Motor neuron (in vitro differentiated cells): ENCODE results near the gene SLC9A3. TPM values are rescaled to one million over a fixed set of nuclear protein-coding genes. Genes with fewer than 3 reads are reported as not detected.
A peak's percentile ranks its signal among the peaks of the same experiment; 100 is the strongest.
"Not testable (repeated sequence)": the region's sequence is repeated elsewhere in the genome, so short reads cannot be mapped to it uniquely, and the experiment has no call there.

Experiments
- ATAC-seq, 8 experiments: fragments of 200-7000 bp; cut with Tn5 transposase; replicated peaks in 6 of 8; 2 replicates each; pipeline ENCODE4 v1.8.0; 2021; ENCODE audit warnings: mild to moderate bottlenecking in 8 of 8, moderate library complexity in 8 of 8
- H3K27ac ChIP-seq, 2 donors: fragments of 250-450 bp; sonication (Bioruptor Pico); 2 replicates each; pipeline ENCODE4 v1.9.0; 2021; ENCODE audit warnings: antibody characterized with exemption in 2 of 2, mild to moderate bottlenecking in 2 of 2, moderate library complexity in 1 of 2
- H3K4me1 ChIP-seq, 2 donors: fragments of 250-450 bp; sonication (Bioruptor Pico); replicated peaks in 1 of 2; 2 replicates each; pipeline ENCODE4 v1.6.1; 2021; ENCODE audit warnings: antibody characterized with exemption in 2 of 2, mild to moderate bottlenecking in 2 of 2, moderate library complexity in 1 of 2
- H3K4me3 ChIP-seq, 5 donors: fragments of 250-450 bp; sonication (Bioruptor Pico); 2 replicates each; pipeline ENCODE4 v1.9.0; 2021; ENCODE audit warnings: antibody characterized with exemption in 5 of 5, mild to moderate bottlenecking in 5 of 5, moderate library complexity in 4 of 5
- WGBS, 10 experiments: fragments of 450-650 bp; shearing (Covaris generic); methylation state at CpG; one replicate each; pipeline ENCODE4 v1.0.0; 2022; 5-methylcytosine and 5-hydroxymethylcytosine counted together
- in situ Hi-C, 9 experiments: fragments of 400-800 bp; cut with MboI; loops; one replicate each; pipeline ENCODE4 v1.15.0; 2021; ENCODE audit warnings: low sequenced_read_pairs in 9 of 9, low pct_unique_long_range_greater_than_20kb in 2 of 9; ENCODE audit not compliant: unreplicated experiment in 9 of 9
- total RNA-seq, 8 experiments: library from RNA; unstranded; fragments of 300-600 nt; gene quantifications; 2 replicates each; pipeline versions ENCODE4 v1.2.3 to v1.2.4, GENCODE V29; 2022

SLC9A3 gene
- total RNA-seq, 8 experiments from 2014 or later: 0.97 to 92.5 (median 1.6) TPM

DNA sequence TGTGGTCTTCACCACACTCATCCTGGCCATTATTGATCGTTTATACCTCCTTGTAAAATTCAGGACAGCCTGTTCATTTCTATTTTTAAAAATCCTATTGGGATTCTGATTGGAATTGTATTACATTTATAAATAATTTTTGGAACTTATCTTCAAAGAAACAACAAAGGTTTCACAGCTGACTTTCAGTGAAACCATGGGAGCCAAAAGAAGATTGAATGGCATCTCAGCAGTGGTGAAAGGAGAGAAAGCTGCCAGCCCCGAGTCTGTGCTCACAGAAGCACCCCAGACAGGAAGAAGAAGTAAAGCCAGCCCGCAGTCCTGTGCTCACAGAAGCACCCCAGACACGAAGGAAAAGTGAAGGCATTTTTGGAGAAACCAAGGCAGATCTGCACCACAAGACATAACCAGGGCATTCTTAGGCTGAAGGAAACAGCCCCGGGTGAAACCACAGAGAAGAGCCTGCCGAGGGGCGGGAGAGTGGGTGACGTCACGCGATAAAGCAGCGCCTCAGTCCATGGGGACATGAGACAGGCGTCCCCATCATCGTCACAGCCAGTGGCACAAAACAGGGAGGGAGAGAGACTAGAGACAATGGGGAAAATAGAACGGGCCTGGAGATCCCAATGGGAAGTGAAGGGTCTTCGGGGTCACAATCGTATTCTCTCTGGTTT, 42.5 kb upstream of the SLC9A3 start:
- ATAC-seq: no peak
- no peak overlapping the region for H3K4me3 ChIP-seq
- 47 to 94% (median 78%) methylated on average over 1 to 11 of the region's 16 CpGs for WGBS, 10 experiments
- H3K4me1 ChIP-seq: no peaks in the 10 kb centered on the region
- in situ Hi-C loops: no loop called here
- H3K27ac ChIP-seq: no peak overlapping the region

DNA sequence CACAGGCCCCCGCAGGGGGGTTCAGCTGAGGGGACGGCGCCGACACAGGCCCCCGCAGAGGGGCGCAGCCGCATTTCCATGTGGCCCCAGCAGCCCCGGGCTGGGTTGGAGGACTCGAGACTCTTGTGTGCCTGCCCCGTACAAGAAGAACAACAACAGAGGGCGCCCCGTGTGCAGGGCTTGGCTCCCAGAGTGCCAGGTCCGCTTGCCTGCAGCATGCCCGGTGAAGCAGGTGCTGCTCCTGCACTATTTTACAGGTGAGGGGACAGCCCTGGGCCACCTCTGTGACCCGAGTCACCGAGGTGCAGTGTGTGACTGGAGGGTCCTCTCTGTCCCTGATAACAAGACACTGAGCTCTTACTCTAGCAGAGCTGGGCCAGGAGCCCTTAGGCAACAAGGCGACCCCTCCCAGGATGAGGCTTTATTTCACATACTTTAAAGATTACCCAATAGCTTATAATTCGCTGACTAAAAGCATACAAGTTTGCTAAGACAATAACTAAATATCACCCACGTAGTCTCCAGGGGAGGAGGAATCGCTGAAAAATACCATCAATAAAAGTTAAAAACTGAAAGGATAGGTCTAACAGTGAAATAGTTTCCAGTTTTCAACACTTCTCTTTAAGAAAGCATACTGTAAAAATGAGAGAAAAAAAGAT, 41.7 kb upstream of the SLC9A3 start:
- no peak overlapping the region for H3K4me3 ChIP-seq
- 19 to 100% (median 58%) methylated on average over 1 to 6 of the region's 20 CpGs; no CpG with 5 or more reads in 1 of the 10 experiments for WGBS, 10 experiments
- H3K4me1 ChIP-seq: no peaks in the 10 kb centered on the region
- peak in 3 of 8 experiments; percentile 28 to 67 (median 31) for ATAC-seq
- in situ Hi-C loops: no loop called here
- no peak overlapping the region for H3K27ac ChIP-seq

DNA sequence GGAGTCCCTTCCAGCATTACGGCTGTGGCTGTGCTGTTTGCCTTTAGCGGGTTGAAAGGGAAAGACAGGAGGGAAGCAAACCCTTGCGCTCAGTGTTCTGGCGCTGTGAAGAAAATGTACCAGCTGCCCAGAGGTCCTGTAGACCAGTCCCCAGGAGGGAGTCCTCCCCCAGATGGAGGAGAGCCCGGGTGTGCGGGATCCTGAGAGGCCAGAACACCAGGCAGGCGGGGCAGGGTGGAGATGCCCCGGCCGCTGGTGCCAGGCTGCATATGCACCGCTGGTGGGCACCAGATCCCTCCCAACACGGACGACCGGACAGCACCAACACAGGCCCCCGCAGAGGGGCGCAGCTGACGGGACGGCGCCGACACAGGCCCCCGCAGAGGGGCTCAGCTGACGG, 37.2 kb upstream of the SLC9A3 start:
- Histone ChIP-seq H3K4me3 (no peak overlapping the region), H3K4me1 (no peaks in the 10 kb centered on the region), H3K27ac (no peak overlapping the region)
- ATAC-seq: no peak
- 50 to 100% (median 70%) methylated on average over 1 to 5 of the region's 21 CpGs; no CpG with 5 or more reads in 5 of the 10 experiments for WGBS, 10 experiments
- in situ Hi-C loops: no loop called here

DNA sequence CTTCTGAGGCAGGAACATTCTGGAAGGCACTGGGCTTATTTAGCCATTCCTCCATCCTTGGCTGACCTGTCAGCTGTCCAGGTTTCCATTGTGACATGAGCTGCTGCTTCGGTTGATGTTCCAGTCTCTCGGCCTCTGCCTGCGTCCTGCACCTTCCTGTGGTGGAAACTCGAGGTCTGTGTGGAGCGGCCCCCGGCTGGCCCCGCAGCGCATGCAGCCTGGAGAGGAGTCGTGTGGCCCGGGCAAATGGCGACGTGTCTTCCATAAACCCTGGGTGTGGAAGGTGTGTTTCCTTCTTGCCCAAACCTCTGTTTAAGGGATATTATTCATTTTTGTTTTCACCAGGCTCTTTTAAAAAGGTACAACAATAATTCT, 36.5 kb upstream of the SLC9A3 start:
- H3K27ac ChIP-seq: no peak overlapping the region
- in situ Hi-C loops: no loop called here
- WGBS, 10 experiments: 60 to 90% (median 74%) methylated on average over 2 to 10 of the region's 12 CpGs; no CpG with 5 or more reads in 3 of the 10 experiments
- no peak for ATAC-seq
- no peaks in the 10 kb centered on the region for H3K4me1 ChIP-seq
- H3K4me3 ChIP-seq: no peak overlapping the region

DNA sequence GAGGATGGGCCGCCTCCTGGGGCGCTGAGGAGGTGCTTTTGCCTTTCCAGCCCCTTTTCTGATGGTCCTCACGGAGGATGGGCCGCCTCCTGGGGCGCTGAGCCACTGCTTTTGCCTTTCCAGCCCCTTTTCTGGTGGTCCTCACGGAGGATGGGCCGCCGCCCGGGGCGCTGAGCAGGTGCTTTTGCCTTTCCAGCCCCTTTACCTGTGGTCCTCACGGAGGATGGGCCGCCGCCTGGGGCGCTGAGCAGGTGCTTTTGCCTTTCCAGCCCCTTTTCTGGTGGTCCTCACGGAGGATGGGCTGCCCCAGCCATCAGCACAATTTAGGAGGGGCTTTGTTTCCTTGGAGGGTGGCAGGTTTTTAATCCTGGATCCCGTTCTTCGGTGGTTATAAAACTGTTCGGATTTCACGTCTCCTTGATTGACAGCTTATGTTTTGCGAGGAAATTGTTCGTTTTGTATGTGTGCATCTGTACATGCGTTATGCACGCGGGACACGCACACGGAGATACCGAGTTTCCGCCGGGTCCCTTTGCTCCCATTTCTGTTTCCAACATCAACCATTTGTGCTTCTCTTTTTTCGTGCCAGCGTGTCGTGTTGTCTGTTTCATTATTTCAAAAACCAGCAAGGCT, 34.7 kb upstream of the SLC9A3 start:
- WGBS, 10 experiments: 46 to 87% (median 81%) methylated on average over 3 to 19 of the region's 32 CpGs; no CpG with 5 or more reads in 2 of the 10 experiments
- H3K4me1 ChIP-seq: no peaks in the 10 kb centered on the region
- in situ Hi-C loops: no loop called here

DNA sequence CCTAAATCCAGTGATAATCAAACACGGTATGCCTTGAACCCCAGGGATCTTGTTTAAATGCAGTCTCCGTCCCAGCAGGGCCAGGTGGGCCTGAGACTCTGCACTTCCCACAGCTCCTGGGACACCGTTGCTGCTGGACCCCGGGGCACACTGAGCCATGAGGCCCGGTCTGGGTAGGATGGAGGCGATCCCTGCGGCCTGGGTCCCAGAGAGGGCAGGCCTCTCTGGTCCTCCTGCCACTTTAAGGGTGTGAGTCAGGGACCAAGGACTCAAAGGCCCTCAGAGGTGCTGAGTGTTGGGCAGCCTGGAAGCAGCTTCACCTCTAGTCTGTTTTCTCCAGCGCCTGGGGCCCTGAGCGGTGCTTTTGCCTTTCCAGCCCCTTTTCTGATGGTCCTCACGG, 34.1 kb upstream of the SLC9A3 start:
- Histone ChIP-seq H3K4me1 (no peaks in the 10 kb centered on the region), H3K27ac (no peak overlapping the region), H3K4me3 (no peak overlapping the region)
- in situ Hi-C loops: no loop called here
- ATAC-seq: no peak
- WGBS, 10 experiments: 70 to 100% (median 72%) methylated on average over 1 to 7 of the region's 10 CpGs; no CpG with 5 or more reads in 7 of the 10 experiments

More for the DNA sequence above, 34.7 kb upstream of the SLC9A3 start:
- no peak overlapping the region for H3K27ac ChIP-seq
- no peak overlapping the region for H3K4me3 ChIP-seq
- no peak for ATAC-seq

DNA sequence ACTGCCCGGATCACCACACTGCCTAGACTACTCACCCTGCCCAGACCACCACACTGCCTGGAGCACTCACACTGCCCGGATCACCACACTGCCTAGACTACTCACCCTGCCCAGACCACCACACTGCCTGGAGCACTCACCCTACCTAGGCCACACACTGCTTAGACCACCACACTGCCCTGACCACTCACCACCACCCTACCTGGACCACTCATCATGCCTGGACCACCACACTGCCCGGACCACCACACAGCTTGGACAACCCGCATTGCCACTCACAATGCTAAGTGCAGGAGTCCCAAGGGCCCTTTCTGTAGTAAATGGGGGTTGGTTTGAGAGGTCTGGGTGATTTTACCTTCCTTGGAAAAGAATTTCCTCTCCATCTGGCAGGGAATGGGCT, 33.7 kb upstream of the SLC9A3 start:
- H3K4me3 ChIP-seq, H3K27ac ChIP-seq, H3K4me1 ChIP-seq, in situ Hi-C loops, ATAC-seq: not testable (repeated sequence)
- WGBS, 10 experiments: 65% methylated on average over 2 of the region's 4 CpGs; no CpG with 5 or more reads in 9 of the 10 experiments

DNA sequence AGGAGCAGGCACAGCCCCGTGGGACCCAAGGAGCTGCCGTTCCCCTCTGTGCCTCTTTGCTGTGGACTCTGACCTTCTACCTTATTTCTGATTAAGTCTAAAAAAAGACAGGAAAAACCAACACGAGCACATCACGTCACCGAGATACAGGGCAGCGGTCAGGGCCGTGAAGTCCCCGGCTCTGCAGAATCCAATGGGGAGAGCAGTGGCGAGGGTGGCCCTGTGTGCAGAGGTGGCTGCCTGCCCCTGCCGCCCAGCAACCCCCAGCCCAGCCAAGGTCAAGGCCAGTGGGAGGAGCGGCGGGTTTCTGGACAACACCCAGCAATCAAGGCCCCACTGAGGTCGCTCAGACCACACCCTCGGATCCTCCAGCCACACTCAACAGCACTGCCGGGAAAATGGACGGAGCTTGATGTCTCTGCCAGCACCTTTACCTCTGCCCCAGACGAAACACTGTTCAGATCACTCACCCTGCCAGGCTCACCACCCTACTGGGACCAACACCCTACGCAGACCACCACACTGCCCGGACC, 32.7 kb upstream of the SLC9A3 start:
- 50 to 83% (median 79%) methylated on average over 2 to 6 of the region's 19 CpGs; no CpG with 5 or more reads in 7 of the 10 experiments for WGBS, 10 experiments
- Histone ChIP-seq H3K4me3 (no peak overlapping the region), H3K27ac (no peak overlapping the region), H3K4me1 (no peaks in the 10 kb centered on the region)
- ATAC-seq: no peak
- in situ Hi-C loops: no loop called here

DNA sequence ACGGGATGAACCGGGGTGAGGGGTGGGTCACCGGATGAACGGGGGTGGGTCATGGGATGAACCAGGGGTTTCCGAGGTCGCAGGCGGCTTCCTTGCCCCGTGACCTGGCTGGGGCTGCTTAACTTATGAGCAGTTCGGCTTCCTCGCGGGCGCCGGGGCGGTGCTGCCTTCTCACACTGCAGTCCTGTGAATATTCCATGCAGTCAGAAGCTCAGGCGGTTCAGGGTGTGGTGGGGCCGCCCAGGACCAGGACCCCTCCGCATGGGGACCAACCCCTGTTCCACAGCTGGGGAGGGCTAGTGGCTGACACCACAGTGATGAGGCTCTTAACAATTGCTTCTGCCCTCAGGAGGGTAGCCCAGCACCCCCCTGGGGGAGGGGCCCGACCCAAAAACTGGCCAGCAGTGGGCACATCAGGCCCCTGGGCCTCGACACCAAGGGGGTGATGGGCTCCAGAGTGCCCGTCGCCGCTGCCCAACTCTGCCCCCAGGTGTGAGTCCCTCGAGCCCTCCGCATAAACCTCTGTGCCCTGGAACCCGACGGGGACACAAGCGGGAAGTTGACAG, 30.9 kb upstream of the SLC9A3 start:
- WGBS, 10 experiments: 59 to 93% (median 73%) methylated on average over 3 to 5 of the region's 27 CpGs; no CpG with 5 or more reads in 7 of the 10 experiments
- Histone ChIP-seq H3K4me3 (no peak overlapping the region), H3K4me1 (no peaks in the 10 kb centered on the region), H3K27ac (no peak overlapping the region)
- peak in 5 of 8 experiments; percentile 45 to 98 (median 60) for ATAC-seq
- in situ Hi-C loops: no loop called here

DNA sequence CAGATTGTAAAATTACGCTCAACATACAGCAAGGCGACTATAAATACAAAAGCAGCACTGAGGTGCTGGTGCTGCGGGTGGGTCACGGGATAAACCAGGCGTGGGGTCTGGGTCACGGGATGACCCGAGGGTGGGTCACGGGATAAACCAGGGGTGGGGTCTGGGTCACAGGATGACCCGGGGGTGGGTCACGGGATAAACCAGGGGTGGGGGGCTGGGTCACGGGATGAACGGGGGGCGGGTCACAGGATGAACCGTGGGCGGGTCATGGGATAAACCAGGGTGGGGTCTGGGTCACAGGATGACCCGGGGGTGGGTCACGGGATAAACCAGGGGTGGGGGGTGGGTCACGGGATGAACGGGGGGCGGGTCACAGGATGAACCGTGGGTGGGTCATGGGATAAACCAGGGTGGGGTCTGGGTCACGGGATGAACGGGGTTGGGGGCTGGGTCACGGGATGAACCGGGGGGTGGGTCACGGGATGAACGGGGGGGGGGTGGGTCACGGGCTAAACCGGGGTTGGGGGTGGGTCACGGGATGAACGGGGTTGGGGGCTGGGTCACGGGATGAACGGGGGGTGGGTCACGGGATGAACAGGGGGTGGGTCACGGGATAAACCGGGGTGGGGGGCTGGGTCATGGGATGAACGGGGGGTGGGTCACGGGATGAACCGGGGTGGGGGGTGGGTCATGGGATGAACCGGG, 30.2 kb upstream of the SLC9A3 start:
- in situ Hi-C loops: no loop called here
- Histone ChIP-seq H3K4me1 (no peaks in the 10 kb centered on the region), H3K4me3 (no peak overlapping the region), H3K27ac (no peak overlapping the region)
- 40 to 93% (median 80%) methylated on average over 1 to 3 of the region's 40 CpGs; no CpG with 5 or more reads in 6 of the 10 experiments for WGBS, 10 experiments
- peak in 3 of 8 experiments; percentile 18 to 28 (median 20) for ATAC-seq

DNA sequence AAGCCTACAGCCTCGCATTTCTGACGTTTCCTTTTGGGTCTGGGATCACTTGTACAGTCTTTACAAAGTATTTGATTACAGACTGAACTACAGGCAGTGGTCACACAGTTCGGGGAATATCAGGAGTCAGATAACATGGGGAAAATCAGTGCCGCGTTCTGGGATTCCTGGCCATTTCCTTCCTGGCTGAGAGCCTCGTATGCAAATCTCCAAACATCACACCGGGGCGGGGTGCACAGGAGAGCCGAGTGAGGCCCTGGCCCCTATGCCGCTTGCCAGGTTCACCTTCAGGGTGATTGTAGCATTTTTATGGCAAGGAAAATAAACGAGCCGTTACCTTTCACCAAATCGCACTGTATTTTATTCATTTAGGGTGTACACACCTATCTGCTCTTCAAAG, 29.6 kb upstream of the SLC9A3 start:
- Histone ChIP-seq H3K27ac (no peak overlapping the region), H3K4me3 (no peak overlapping the region), H3K4me1 (no peaks in the 10 kb centered on the region)
- ATAC-seq: peak in 3 of 8 experiments; percentile 38 to 79 (median 48)
- WGBS, 10 experiments: 0 to 80% (median 17%) methylated on average over 1 to 12 of the region's 13 CpGs; no CpG with 5 or more reads in 3 of the 10 experiments
- in situ Hi-C loops: no loop called here

DNA sequence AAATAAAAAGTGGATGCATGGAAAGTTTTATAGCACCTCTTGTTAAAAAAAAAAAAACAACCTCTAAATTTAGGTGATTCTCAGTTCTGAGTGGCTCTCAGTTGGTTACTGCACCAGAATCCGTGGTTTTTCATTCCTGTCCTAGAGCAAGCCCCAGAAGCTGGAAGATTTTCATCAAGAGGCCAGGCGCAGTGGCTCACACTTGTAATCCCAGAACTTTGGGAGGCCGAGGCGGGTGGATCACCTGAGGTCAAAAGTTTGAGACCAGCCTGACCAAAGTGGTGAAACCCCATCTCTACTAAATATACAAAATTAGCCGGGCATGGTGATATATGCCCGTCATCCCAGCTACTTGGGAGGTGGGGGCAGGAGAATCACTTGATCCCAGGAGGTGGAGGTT, 27.2 kb upstream of the SLC9A3 start:
- ATAC-seq: no peak
- in situ Hi-C loops: no loop called here
- 45 to 92% (median 68%) methylated on average over 2 to 5 of the region's 6 CpGs; no CpG with 5 or more reads in 3 of the 10 experiments for WGBS, 10 experiments
- Histone ChIP-seq H3K27ac (no peak overlapping the region), H3K4me3 (no peak overlapping the region), H3K4me1 (no peaks in the 10 kb centered on the region)
